Keratinocyte (primary cell): ENCODE measurements around the gene ZDHHC24.

Experiments used
- CTCF ChIP-seq, 3 experiments: IDR thresholded peaks in 1 of 3; conservative IDR thresholded peaks in 1 of 3; optimal IDR thresholded peaks in 1 of 3; 2 replicates in 2 of 3; 3 replicates in 1 of 3; pipeline versions ENCODE3 to v1.5.1; 2011; ENCODE audit warnings: low read length in 3 of 3, mild to moderate bottlenecking in 3 of 3, moderate library complexity in 2 of 3, control low read depth in 1 of 3, inconsistent platforms in 1 of 3; ENCODE audit not compliant: insufficient read depth in 2 of 3; ENCODE audit errors: extremely low read depth in 1 of 3
- EZH2 ChIP-seq: IDR thresholded peaks from one replicate; pipeline ENCODE4 v1.6.1; 2012; ENCODE audit warnings: inconsistent platforms, mild to moderate bottlenecking, low read length, moderate library complexity

DNA sequence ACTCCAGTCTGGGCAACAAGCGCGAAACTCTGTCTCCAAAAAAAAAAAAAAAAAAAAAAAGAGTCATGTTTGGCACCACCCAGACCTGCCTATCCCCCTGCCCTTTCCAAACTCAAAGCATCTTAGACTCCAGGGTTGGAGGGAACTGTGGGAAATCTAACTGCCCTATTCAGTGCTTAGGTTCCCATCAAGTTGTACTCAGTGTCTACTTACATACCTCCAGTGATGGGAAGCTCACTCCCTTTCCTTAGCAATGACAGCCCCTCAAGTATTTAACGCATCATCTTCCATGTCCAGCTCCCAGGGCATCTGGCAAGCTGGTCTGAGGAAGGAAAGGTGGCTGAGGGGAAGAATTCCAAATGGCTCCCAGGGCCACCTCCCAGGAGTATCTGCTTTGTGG, 3.8 kb upstream of the ZDHHC24 start:
- no peak for TF ChIP-seq CTCF (optimal IDR thresholded peaks at IDR 0.05 in 1 of 3, IDR thresholded peaks at IDR 0.05 in 1 of 3, conservative IDR thresholded peaks at IDR 0.05 in 1 of 3; ENCODE audit: extremely low read depth in 1 of 3, insufficient read depth in 2 of 3, low read length in 3 of 3)
- no peak for TF ChIP-seq EZH2
